Thyroid gland (tissue), 4 donors: Measurements from ENCODE around the gene CFAP46.

ENCODE experiments used
- POLR2A ChIP-seq, 2 donors: fragments of 450-650 bp; IDR thresholded peaks; one replicate each; pipeline ENCODE4 v1.6.1; 2017; ENCODE audit warnings: antibody characterized with exemption in 2 of 2, mild to moderate bottlenecking in 2 of 2, moderate library complexity in 1 of 2
- TF ChIP-seq, protein P1 (sequence below), 6 experiments: fragments of 200-600 bp in 3 of 6; fragments of 450-650 bp in 3 of 6; sonication (generic) in 3 of 6; IDR thresholded peaks; one replicate each; pipeline ENCODE4 v1.5.1; 2016 to 2019; ENCODE audit warnings: antibody characterized with exemption in 6 of 6, mild to moderate bottlenecking in 2 of 6, inconsistent platforms in 1 of 6, moderate library complexity in 1 of 6

DNA sequence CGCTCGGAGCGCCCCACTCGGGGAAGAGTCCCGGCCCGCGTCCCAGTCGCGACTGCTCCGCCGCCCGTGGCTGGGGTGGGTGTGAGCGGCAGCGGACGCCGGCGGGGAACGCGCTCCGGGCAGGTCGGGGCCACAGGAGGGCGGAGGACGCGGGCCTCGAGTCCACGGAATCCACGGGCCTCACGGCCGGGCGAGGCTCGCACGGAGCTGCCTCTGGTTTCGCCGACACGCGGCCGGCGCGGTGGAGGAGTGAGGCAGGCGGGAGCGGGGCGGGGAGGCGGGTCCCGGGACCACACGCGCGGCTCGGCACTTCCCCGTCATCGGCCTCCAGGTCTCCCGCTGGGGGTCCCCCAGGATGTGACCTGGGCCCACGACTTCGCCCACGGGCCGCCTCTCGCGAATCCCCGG, 155.9 kb downstream of the CFAP46 start:
- TF ChIP-seq, protein P1, sequence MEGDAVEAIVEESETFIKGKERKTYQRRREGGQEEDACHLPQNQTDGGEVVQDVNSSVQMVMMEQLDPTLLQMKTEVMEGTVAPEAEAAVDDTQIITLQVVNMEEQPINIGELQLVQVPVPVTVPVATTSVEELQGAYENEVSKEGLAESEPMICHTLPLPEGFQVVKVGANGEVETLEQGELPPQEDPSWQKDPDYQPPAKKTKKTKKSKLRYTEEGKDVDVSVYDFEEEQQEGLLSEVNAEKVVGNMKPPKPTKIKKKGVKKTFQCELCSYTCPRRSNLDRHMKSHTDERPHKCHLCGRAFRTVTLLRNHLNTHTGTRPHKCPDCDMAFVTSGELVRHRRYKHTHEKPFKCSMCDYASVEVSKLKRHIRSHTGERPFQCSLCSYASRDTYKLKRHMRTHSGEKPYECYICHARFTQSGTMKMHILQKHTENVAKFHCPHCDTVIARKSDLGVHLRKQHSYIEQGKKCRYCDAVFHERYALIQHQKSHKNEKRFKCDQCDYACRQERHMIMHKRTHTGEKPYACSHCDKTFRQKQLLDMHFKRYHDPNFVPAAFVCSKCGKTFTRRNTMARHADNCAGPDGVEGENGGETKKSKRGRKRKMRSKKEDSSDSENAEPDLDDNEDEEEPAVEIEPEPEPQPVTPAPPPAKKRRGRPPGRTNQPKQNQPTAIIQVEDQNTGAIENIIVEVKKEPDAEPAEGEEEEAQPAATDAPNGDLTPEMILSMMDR (IDR thresholded peaks at IDR 0.05) = no peak
- TF ChIP-seq POLR2A (IDR thresholded peaks at IDR 0.05) = no peak
